ENCODE results near the gene MYO5B. TPM values are rescaled to one million over a fixed set of nuclear protein-coding genes. Genes with fewer than 3 reads are reported as not detected.

MYO5B gene
- polyA plus RNA-seq, 2 of the 4 experiments (the other 2 are of a cell fraction) = 6.4 to 18.4 TPM

- no peak for TF ChIP-seq REST (IDR thresholded peaks at IDR 0.05)
Measured at GRCh38 chr18:49931760-49932159, 263.2 kb downstream of the MYO5B start (continued).

GRCh38 chr18:49931179-49931578 is 263.8 kb downstream of the MYO5B start:
- ATAC-seq (no peak), DNase-seq (ENCODE audit: low read depth in 1 of 2, low spot score in 1 of 2) (no peak), FAIRE-seq (no peak)
- Histone ChIP-seq H3K9me3 (no peaks in the 10 kb centered on the region), H3K27ac (no peak overlapping the region), H3K4me3 (no peak overlapping the region), H3K4me1 (no peaks in the 10 kb centered on the region), H3K4me2 (no peak overlapping the region)
- CTCF ChIA-PET = no interaction called here
- 26% methylated on average over 5 of the region's 5 CpGs for WGBS (ENCODE audit: missing lambda C conversion rate)
- POLR2A ChIA-PET = no interaction called here
- TF ChIP-seq PHF8 (IDR thresholded peaks at IDR 0.05; ENCODE audit: borderline replicate concordance, low read depth) (no peak), RFX5 (IDR thresholded peaks at IDR 0.05) (no peak), JUN (IDR thresholded peaks at IDR 0.05) (no peak), ZC3H11A (IDR thresholded peaks at IDR 0.05) (no peak), NPAS2 (CRISPR knock-in tag; IDR thresholded peaks at IDR 0.05; ENCODE audit: borderline replicate concordance) (no peak), SREBF2 (IDR thresholded peaks at IDR 0.05) (no peak), HOXB5 (CRISPR knock-in tag; IDR thresholded peaks at IDR 0.05) (no peak), NFE2L2 (conservative IDR thresholded peaks at IDR 0.05; ENCODE audit: low read length) (no peak), NR3C1 (IDR thresholded peaks at IDR 0.05) (no peak), EP300 (IDR thresholded peaks at IDR 0.05) (no peak), MAFK (IDR thresholded peaks at IDR 0.05; ENCODE audit: partially characterized antibody) (no peak), MYC (IDR thresholded peaks at IDR 0.05; ENCODE audit: borderline replicate concordance, low read length) (no peak)

- no peak overlapping the region for H3K4me3 ChIP-seq
- ChIA-PET POLR2A (no interaction called here), CTCF (interaction anchor here (0.8 kb wide), 1 partner anchor 36 kb away, joined by 3 read pairs; no protein-coding TSS in a partner anchor)
- 46% methylated on average over 5 of the region's 5 CpGs for WGBS (ENCODE audit: missing lambda C conversion rate)
- H3K9me3 ChIP-seq = no peaks in the 10 kb centered on the region
- H3K4me1 ChIP-seq = no peaks in the 10 kb centered on the region
- no peak overlapping the region for H3K4me2 ChIP-seq
- ATAC-seq (no peak), DNase-seq (ENCODE audit: low read depth in 1 of 2, low spot score in 1 of 2) (no peak), FAIRE-seq (no peak)
- H3K27ac ChIP-seq = no peak overlapping the region
- TF ChIP-seq CBX2 (IDR thresholded peaks at IDR 0.05; ENCODE audit: borderline replicate concordance, low read depth) = no peak
- no peak for TF ChIP-seq REST (IDR thresholded peaks at IDR 0.05)
- TF ChIP-seq CEBPB (IDR thresholded peaks at IDR 0.05) = no peak
- TF ChIP-seq MAX (IDR thresholded peaks at IDR 0.05) = no peak
- no peak for TF ChIP-seq KDM1A (IDR thresholded peaks at IDR 0.05; ENCODE audit: low read depth)
- TF ChIP-seq EHMT2 (IDR thresholded peaks at IDR 0.05; ENCODE audit: low read depth) = no peak
- no peak for TF ChIP-seq BHLHE40 (IDR thresholded peaks at IDR 0.05; ENCODE audit: low read depth, low read length)
- TF ChIP-seq ZSCAN20 (CRISPR knock-in tag; IDR thresholded peaks at IDR 0.05) = no peak
- TF ChIP-seq ATOH8 (CRISPR knock-in tag; IDR thresholded peaks at IDR 0.05; ENCODE audit: low read depth) = no peak
- TF ChIP-seq MAFK (IDR thresholded peaks at IDR 0.05; ENCODE audit: partially characterized antibody) = no peak
- TF ChIP-seq GATA3 (IDR thresholded peaks at IDR 0.05; ENCODE audit: borderline replicate concordance) = no peak
- TF ChIP-seq POLR2A (IDR thresholded peaks at IDR 0.05; ENCODE audit: low read length) = no peak
- TF ChIP-seq CHD2 (IDR thresholded peaks at IDR 0.05; ENCODE audit: low read length, partially characterized antibody) = no peak
- no peak for TF ChIP-seq JUNB (IDR thresholded peaks at IDR 0.05)
- TF ChIP-seq MAZ (IDR thresholded peaks at IDR 0.05; ENCODE audit: borderline replicate concordance, low read depth, low read length) = no peak
Measured at GRCh38 chr18:49926106-49926745, 268.7 kb downstream of the MYO5B start.

Data from A549 (cell line).